DMS 273 (cell line): Measurements from ENCODE around the gene AMBRA1.
A peak's percentile ranks its signal among the peaks of the same experiment; 100 is the strongest.

Experiments used
- DNase-seq: peaks from one replicate; lab custom pipeline; 2025; ENCODE audit not compliant: unreplicated experiment; lab: John Stamatoyannopoulos, UW

AMBRA1 gene

GRCh38 chr11:46450846-46451477 is 142.9 kb downstream of the AMBRA1 start:
- no peak for DNase-seq

- no peak for DNase-seq
These were observed 146.3 kb downstream of the AMBRA1 start for GRCh38 chr11:46447544-46447943.

GRCh38 chr11:46445920-46446771 is 147.7 kb downstream of the AMBRA1 start:
- DNase-seq: peak; percentile 18

- no peak for DNase-seq
These were observed 148.5 kb downstream of the AMBRA1 start for GRCh38 chr11:46445192-46445919.

GRCh38 chr11:46444305-46444704 is 149.5 kb downstream of the AMBRA1 start:
- DNase-seq: no peak

GRCh38 chr11:46438211-46438610 is 155.6 kb downstream of the AMBRA1 start:
- DNase-seq: peak; percentile 80

GRCh38 chr11:46437122-46437689 is 156.6 kb downstream of the AMBRA1 start:
- DNase-seq: peak; percentile 6

GRCh38 chr11:46436113-46436512 is 157.7 kb downstream of the AMBRA1 start:
- DNase-seq: no peak

- peak; percentile 41 for DNase-seq
These were observed 158.1 kb downstream of the AMBRA1 start for GRCh38 chr11:46435679-46436078.

GRCh38 chr11:46431211-46431610 is 162.6 kb downstream of the AMBRA1 start:
- DNase-seq: peak; percentile 11

- DNase-seq: no peak
These were observed 164.1 kb downstream of the AMBRA1 start for GRCh38 chr11:46429717-46430116.

- no peak for DNase-seq
These were observed 166.5 kb downstream of the AMBRA1 start for GRCh38 chr11:46427364-46427763.

- no peak for DNase-seq
These were observed 167.4 kb downstream of the AMBRA1 start for GRCh38 chr11:46426233-46426991.

GRCh38 chr11:46422588-46422987 is 171.2 kb downstream of the AMBRA1 start:
- DNase-seq: no peak

- peak; percentile 9 for DNase-seq
These were observed 172.5 kb downstream of the AMBRA1 start for GRCh38 chr11:46421257-46421880.

- DNase-seq: no peak
These were observed 173.3 kb downstream of the AMBRA1 start for GRCh38 chr11:46420513-46420912.

GRCh38 chr11:46418751-46419150 is 175.1 kb downstream of the AMBRA1 start:
- no peak for DNase-seq

- DNase-seq: no peak
These were observed 176.1 kb downstream of the AMBRA1 start for GRCh38 chr11:46417711-46418110.

GRCh38 chr11:46414879-46415278 is 178.9 kb downstream of the AMBRA1 start:
- no peak for DNase-seq

GRCh38 chr11:46414466-46414796 is 179.4 kb downstream of the AMBRA1 start:
- DNase-seq: peak; percentile 42
